Measurements from ENCODE around the gene PDIA5.

GRCh38 chr3:123137001-123137400 is 70.2 kb downstream of the PDIA5 start:
- TF ChIP-seq, protein P1, sequence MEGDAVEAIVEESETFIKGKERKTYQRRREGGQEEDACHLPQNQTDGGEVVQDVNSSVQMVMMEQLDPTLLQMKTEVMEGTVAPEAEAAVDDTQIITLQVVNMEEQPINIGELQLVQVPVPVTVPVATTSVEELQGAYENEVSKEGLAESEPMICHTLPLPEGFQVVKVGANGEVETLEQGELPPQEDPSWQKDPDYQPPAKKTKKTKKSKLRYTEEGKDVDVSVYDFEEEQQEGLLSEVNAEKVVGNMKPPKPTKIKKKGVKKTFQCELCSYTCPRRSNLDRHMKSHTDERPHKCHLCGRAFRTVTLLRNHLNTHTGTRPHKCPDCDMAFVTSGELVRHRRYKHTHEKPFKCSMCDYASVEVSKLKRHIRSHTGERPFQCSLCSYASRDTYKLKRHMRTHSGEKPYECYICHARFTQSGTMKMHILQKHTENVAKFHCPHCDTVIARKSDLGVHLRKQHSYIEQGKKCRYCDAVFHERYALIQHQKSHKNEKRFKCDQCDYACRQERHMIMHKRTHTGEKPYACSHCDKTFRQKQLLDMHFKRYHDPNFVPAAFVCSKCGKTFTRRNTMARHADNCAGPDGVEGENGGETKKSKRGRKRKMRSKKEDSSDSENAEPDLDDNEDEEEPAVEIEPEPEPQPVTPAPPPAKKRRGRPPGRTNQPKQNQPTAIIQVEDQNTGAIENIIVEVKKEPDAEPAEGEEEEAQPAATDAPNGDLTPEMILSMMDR (IDR thresholded peaks at IDR 0.05) = no peak
- TF ChIP-seq EZH2 (IDR thresholded peaks at IDR 0.05; ENCODE audit: borderline replicate concordance, insufficient read depth, low read depth, low read length, poor library complexity, severe bottlenecking) = no peak
